ENCODE data around the gene GPC6.

The GPC6 gene

GRCh38 chr13:94173312-94173854, 946.8 kb downstream of the GPC6 start:
- no peak for TF ChIP-seq CTCF (IDR thresholded peaks at IDR 0.05; ENCODE audit: low read depth, low read length)
- H3K4me3 ChIP-seq (ENCODE audit: low read depth, low read length), result no peak overlapping the region

GRCh38 chr13:94174009-94174408, 947.4 kb downstream of the GPC6 start:
- H3K4me3 ChIP-seq (ENCODE audit: low read depth, low read length), result no peak overlapping the region
- TF ChIP-seq CTCF (IDR thresholded peaks at IDR 0.05; ENCODE audit: low read depth, low read length), result no peak

GRCh38 chr13:94175076-94175475, 948.5 kb downstream of the GPC6 start:
- no peak for TF ChIP-seq CTCF (IDR thresholded peaks at IDR 0.05; ENCODE audit: low read depth, low read length)

GRCh38 chr13:94176561-94176960, 950.0 kb downstream of the GPC6 start:
- no peak for TF ChIP-seq CTCF (IDR thresholded peaks at IDR 0.05; ENCODE audit: low read depth, low read length)
- H3K4me3 ChIP-seq (ENCODE audit: low read depth, low read length), result no peak overlapping the region

More at GRCh38 chr13:94175076-94175475, 948.5 kb downstream of the GPC6 start:
- H3K4me3 ChIP-seq (ENCODE audit: low read depth, low read length), result no peak overlapping the region

- no peak overlapping the region for H3K4me3 ChIP-seq (ENCODE audit: low read depth, low read length)
- TF ChIP-seq CTCF (IDR thresholded peaks at IDR 0.05; ENCODE audit: low read depth, low read length), result no peak
Observed at GRCh38 chr13:94177041-94177440, 950.4 kb downstream of the GPC6 start.

- TF ChIP-seq CTCF (IDR thresholded peaks at IDR 0.05; ENCODE audit: low read depth, low read length), result no peak
- H3K4me3 ChIP-seq (ENCODE audit: low read depth, low read length), result no peak overlapping the region
Observed at GRCh38 chr13:94178625-94179244, 952.1 kb downstream of the GPC6 start.

- TF ChIP-seq CTCF (IDR thresholded peaks at IDR 0.05; ENCODE audit: low read depth, low read length), result no peak
- H3K4me3 ChIP-seq (ENCODE audit: low read depth, low read length), result no peak overlapping the region
Observed at GRCh38 chr13:94181461-94182107, 955.0 kb downstream of the GPC6 start.

Data from WI38 (cell line).